NCI-H1092 (cell line): Measurements from ENCODE around the gene GYPE.
"Not testable (repeated sequence)": the region's sequence is repeated elsewhere in the genome, so short reads cannot be mapped to it uniquely, and the experiment has no call there.

Experiments
- DNase-seq: peaks from one replicate; lab custom pipeline; 2025; lab: John Stamatoyannopoulos, UW

Gene GYPE

DNA sequence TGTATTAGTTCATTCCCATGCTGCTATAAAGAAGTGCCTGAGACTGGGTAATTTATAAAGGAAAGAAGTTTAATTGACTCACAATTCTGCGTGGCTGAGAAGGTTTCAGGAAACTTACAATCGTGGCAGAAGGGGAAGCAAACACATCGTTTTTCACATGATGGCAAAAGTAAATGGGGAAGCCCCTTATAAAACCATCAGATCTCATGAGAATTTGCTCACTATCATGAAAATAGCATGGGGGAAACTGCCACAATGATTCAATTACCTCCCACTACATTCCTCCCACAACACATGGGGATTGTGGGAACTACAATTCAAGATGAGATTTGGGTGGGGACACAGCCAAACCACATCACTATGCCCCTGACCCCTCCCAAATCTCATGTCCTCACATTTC, 35.4 kb downstream of the GYPE start:
- DNase-seq, result not testable (repeated sequence)

DNA sequence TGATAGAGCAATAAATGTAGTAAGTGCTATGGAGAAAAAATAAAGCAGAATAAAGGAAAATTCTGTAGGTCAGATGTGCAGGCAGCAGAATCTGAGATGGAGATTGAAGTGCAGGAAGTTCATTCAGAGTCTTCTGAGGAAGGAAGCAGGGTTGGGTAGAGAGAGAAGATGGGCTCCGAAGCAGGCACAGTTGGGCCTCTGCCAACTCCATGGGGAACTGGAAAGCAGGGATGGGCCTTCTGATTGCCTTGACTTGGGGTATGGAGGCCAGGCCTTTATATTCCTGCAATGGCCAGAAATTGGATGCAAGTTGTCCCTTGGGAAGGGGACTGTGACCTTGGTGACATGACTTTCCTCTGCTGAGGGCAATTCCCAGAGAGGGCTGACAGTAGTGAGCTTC, 42.6 kb downstream of the GYPE start:
- not testable (repeated sequence) for DNase-seq

DNA sequence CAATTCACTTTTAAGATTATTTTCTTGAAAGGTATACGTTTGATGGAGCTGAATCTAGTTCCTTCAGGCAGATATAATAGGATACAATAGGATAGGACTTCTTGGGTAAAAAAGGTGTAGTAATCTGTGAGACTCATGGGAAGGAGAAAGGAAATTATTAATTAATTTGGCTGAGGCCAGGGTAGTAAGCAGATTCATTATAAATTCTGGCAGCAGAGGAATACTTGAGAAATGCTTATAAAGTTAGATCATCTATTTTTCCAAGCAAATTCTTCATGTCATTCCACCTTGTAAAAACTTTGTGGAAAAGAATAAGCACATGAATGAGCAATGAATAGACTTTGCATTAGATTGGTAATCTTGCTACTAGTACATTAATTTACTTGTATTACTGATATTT, 46.9 kb downstream of the GYPE start:
- DNase-seq, result no peak

DNA sequence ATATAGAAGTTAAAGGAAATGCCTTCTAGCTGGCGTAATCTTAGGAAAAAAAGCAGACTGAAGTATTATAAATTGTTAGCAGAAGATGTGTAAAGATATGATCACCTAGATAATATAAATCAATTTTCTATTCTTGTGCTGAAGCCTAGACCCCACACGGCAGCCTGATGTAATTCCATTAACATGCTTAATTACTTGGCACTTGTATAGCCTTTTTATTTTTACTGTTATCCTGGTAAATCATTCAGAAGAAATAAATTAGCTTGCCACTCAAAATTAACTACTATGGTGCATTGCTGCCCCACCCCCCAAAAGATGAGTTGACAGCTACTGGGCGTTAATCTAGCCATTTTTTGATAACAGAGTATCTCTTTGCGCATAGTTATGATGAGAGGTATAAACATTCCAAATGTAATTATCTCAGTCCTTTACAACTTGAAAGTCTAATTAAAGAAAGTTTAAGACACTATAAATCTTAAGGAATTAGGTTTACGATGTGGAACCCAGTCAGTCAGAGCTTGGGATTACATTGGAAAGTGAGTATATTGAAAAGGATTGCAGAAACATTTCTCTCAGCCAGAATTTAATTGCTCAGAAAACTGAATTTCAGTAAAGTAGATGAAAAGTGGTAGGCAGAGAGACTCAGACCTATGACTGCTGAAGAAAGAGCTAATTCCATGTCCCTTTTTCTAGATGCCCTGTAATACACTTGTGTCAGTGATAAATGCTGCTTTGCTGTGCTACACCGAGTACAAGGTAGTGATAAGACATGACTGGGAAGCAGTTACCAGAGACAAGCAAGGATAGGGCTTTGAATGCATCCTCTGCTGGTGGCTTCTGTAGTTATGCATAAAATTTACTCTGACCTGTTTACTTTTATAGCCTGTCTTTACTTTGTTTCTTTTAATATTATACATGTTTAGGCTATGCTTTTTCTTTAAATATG, 47.7 kb downstream of the GYPE start:
- DNase-seq, result not testable (repeated sequence)

DNA sequence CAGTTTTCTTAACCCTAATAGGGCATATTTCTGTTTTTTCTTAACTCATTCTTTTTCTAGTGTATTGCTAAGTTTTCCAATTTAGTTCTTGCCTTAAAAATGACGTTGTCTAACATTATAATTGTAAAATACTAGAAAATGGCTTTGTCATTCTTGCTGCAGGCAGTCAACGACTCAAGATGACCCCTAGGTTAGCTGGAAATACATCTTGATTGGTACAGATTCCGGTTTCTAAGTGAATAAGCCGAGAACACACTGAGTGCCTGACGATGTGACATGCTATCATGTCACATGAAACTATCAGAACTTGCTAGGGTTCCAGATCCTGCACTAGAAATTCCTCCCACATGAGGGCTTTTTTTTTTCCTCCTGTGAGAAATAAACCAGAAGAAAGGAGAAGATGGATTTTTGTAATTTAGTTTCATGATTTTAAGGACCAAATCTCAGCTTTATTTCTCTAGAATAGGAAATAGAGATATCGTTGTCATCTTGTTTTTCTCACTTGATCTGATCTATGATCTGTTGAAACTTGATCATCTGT, 49.3 kb downstream of the GYPE start:
- DNase-seq, result not testable (repeated sequence)

DNA sequence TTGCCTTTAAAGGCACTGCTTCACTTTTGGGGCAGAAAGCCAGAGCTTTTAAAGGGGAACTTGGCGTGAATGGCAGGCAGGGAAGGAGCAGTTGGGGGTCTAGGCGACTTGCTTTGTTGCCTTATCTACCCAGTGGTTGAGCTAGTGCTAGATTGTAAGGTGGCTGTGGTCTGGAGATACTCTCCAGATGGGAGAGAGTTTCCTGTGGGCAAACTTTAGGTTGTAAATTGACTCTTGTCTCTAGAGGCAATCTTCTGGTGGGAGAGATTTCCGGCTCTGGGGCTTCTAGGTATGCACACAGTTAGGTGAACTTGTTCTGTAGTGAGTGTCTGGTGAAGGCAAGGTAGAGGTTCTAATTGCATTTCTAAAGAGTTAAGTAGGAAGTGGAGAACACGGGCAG, 50.7 kb downstream of the GYPE start:
- not testable (repeated sequence) for DNase-seq

DNA sequence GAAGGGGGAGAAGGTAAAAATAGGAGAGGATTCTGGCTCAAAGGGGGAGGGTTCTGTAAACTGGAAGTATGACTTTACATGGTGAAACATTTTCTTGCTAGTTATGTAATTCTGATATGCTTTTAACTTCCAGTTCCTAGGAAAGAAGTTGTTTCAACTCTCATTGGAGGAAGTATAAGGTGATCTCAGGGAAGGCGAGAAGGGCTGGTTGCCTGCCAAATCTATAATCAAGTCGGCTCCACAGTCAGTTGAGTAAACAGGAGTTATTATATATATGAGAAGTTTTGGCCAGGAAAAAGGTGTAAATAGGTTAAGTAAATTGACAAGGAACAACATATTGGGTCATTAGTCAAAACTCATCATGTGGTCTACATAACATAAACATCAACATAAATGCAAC, 56.1 kb downstream of the GYPE start:
- not testable (repeated sequence) for DNase-seq

DNA sequence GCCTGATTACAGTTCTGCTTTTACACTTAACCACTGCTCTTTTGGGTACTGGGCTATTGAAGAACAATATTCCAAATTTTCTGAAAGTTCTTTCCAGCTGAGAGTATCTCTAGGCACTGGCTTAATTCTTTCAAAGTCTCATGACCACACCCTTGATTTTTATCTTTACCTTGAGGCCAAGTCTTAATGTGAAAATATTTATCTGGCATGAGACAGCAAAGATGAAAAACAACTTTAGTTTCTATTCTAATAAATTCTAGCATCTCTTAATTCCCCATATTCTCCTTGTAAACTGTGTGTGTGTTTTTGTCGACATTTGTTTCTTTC, 61.9 kb downstream of the GYPE start:
- DNase-seq, result not testable (repeated sequence)

DNA sequence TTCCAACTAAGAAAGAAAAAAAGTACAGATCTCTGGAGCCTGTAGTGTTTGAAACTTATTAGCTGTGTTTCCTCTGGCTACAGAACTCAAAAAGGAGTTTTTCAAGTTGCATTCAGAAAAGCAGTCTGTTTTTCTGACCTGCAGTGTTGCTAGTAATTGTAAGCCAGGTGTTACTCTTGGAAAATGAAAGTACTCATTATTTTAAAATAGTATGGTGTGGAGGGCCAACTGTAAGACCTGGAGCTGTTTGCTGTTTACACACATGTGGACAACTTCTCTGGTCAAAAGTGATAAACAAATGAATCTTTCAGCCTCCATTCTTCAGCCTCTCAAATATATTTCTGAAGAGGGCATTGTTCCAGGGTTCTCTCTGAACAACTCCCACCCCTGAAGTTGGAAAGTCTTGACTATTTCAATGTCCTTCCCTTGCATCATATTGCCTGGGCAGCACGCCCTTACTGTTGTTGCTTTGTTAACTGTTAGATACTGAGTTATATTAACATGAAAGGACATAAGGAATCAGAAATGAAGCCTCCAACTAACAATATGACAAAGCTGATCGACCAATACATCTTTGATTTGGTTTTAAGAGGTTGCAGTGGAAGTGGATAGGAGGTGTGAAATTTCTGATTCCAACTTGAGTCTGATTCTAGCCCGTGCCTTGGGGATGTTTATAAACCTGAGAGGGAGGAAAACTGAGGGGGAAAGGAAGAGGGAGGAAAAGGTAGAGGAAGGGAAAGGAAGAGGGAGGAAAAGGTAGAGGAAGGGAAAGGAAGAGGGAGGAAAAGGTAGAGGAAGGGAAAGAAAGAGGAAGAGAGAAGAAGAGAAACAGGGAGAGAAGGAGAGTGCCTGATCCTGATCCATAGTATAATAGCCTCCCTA, 62.5 kb downstream of the GYPE start:
- not testable (repeated sequence) for DNase-seq

DNA sequence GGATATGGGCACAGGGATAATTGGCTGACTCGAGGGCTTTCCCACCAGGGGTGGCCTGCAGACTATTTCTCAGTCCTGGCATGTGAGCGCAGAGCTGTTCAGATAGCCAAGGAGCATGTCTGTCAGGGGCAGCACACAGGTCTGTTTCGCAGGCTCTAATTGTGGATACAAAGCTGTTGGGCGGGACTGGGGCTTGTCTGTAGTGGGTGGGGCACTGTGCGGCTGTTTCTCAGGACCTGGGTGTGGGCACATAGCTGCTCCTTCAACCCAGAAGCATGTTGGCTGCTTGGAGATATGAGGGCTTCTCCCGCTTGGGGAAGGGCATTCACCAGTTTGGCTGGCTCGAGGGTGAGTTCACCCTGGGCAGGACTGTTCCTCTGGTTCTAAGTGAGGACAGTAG, 65.9 kb downstream of the GYPE start:
- not testable (repeated sequence) for DNase-seq

DNA sequence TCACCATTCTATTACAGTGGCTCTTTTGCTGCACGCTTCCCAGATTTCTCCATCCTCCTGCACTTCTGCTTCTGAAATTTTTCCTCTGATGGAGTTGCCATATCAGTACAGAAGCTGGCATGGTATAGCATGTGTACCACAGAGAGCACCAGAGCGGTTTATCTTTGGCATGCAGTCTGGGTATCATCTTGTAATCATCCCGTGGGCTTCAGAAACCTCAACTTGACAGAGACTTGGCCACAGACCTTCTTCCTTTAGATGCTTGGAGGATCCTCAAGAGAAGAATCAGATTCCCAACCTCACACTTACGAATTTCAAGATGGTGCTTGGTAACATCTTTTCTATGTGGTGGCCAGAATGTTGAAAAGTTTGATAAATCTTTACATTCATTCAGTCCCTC, 71.2 kb downstream of the GYPE start:
- DNase-seq, result not testable (repeated sequence)

DNA sequence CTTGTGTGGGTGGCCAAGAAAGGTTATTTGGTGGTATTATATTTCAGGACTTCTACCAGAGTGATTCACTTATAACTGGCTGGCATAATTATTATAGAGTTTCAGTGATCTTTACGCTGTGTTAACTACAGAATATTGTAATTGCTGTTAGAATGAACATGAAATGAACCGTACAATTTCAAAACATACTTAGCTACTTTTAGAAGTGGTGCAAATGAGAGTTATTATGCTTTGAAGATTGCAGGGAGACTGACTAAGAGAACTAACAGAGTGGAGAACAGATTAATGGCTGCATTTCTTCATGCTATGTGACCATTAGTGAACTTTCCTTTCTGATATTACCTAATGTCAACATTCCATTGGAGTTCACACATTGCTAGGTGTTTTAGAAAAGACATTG, 71.7 kb downstream of the GYPE start:
- not testable (repeated sequence) for DNase-seq

DNA sequence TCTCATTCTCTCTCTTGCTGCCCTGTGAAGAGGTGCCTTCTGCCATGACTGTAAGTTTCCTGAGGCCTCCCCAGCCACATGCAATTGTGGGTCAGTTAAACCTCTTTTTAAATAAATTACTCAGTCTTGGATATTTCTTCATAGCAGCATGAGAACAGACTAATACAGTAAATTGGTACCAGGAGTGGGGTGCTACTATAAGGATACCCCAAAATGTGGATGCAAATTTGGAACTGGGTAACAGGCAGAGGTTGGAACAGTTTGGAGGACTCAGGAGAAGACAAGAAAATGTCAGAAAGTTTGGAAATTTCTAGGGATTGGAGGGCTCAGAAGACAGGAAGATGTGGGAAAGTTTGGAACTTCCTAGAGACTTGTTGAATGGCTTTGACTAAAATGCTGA, 74.8 kb downstream of the GYPE start:
- not testable (repeated sequence) for DNase-seq

DNA sequence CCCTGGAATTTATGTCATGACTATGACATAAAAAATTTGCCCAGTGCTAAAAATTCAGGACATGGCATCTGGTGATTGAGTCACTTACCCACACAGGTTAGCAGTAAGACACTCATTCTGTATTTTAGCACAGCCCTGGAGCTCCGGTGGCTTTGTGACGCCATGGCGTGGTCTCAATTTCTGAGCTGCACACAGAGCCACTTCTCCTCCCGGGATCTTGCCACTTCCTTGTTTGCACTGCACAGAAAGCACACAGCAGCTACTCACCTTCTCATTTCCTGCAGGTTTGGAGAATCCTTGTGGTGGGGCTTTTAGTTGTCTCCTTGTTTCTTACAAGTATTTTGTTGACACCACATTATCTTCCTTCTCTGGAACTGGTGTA, 76.1 kb downstream of the GYPE start:
- not testable (repeated sequence) for DNase-seq
